Thoracic aorta (tissue), 2 donors: Measurements from ENCODE around the gene AREL1. TPM values are rescaled to one million over a fixed set of nuclear protein-coding genes. Genes with fewer than 3 reads are reported as not detected.

ENCODE experiments used
- ATAC-seq: fragments of 150-250 bp; one replicate; pipeline ENCODE4 v1.8.0; 2017; ENCODE audit warnings: low read depth; ENCODE audit not compliant: insufficient number of reproducible peaks, low FRiP score
- DNase-seq: peaks from one replicate; pipeline ENCODE4 v3.0.0-alpha.2; 2020; ENCODE audit warnings: low spot score
- H3K27ac ChIP-seq, 2 donors: fragments of 200-600 bp; sonication (generic); 1 replicate in 1 of 2; 2 replicates in 1 of 2; pipeline ENCODE4 v1.5.1; 2016; ENCODE audit warnings: mild to moderate bottlenecking in 2 of 2, moderate library complexity in 2 of 2
- H3K27me3 ChIP-seq: fragments of 200-600 bp; sonication (generic); replicated peaks from 2 replicates; pipeline ENCODE4 v1.6.0; 2016; ENCODE audit warnings: mild to moderate bottlenecking; ENCODE audit not compliant: insufficient read depth
- H3K36me3 ChIP-seq: fragments of 200-600 bp; sonication (generic); one replicate; pipeline ENCODE4 v1.5.1; 2016
- H3K4me1 ChIP-seq, 2 donors: fragments of 200-600 bp; sonication (generic); 1 replicate in 1 of 2; 2 replicates in 1 of 2; pipeline versions ENCODE4 v1.5.1 to v1.6.0; 2016; ENCODE audit warnings: low read depth in 2 of 2, mild to moderate bottlenecking in 1 of 2; ENCODE audit not compliant: control insufficient read depth in 1 of 2
- H3K4me3 ChIP-seq: fragments of 200-600 bp; sonication (generic); 2 replicates; pipeline ENCODE4 v1.5.1; 2016; ENCODE audit warnings: mild to moderate bottlenecking
- H3K9me3 ChIP-seq: fragments of 200-600 bp; sonication (generic); 2 replicates; pipeline ENCODE4 v1.5.1; 2016
- total RNA-seq, 2 donors: library from RNA; depleted of rRNA; stranded (reverse); fragments of >200 nt; gene quantifications; one replicate each; pipeline versions ENCODE4 v1.1.0 to v1.2.3, GENCODE V29; 2016
- TF ChIP-seq, protein P1 (sequence below): fragments of 200-600 bp; sonication (generic); IDR thresholded peaks from one replicate; pipeline ENCODE4 v1.5.1; 2019; ENCODE audit warnings: antibody characterized with exemption

AREL1 gene
- total RNA-seq, 2 donors from 2014 or later = 29.6 to 51.4 TPM

GRCh38 chr14:74647061-74647677 is 65.7 kb downstream of the AREL1 start:
- Histone ChIP-seq H3K36me3 (no peaks in the 10 kb centered on the region), H3K27me3 (no peaks in the 10 kb centered on the region), H3K4me3 (no peak overlapping the region), H3K9me3 (no peaks in the 10 kb centered on the region), H3K4me1 (peaks cover 33 to 75% of the 10 kb centered on the region in 2 donors), H3K27ac (peak overlapping the region; percentile 81 to 87)
- TF ChIP-seq, protein P1, sequence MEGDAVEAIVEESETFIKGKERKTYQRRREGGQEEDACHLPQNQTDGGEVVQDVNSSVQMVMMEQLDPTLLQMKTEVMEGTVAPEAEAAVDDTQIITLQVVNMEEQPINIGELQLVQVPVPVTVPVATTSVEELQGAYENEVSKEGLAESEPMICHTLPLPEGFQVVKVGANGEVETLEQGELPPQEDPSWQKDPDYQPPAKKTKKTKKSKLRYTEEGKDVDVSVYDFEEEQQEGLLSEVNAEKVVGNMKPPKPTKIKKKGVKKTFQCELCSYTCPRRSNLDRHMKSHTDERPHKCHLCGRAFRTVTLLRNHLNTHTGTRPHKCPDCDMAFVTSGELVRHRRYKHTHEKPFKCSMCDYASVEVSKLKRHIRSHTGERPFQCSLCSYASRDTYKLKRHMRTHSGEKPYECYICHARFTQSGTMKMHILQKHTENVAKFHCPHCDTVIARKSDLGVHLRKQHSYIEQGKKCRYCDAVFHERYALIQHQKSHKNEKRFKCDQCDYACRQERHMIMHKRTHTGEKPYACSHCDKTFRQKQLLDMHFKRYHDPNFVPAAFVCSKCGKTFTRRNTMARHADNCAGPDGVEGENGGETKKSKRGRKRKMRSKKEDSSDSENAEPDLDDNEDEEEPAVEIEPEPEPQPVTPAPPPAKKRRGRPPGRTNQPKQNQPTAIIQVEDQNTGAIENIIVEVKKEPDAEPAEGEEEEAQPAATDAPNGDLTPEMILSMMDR = no peak
- no peak for ATAC-seq
- no peak for DNase-seq

- DNase-seq = no peak
- no peak overlapping the region for H3K4me3 ChIP-seq
- no peaks in the 10 kb centered on the region for H3K36me3 ChIP-seq
- H3K9me3 ChIP-seq = no peaks in the 10 kb centered on the region
- peaks cover 34 to 82% of the 10 kb centered on the region in 2 donors for H3K4me1 ChIP-seq
- H3K27me3 ChIP-seq = no peaks in the 10 kb centered on the region
- no peak for ATAC-seq
- TF ChIP-seq, protein P1 = no peak
- H3K27ac ChIP-seq = peak overlapping the region; percentile 23 to 87
Observed at GRCh38 chr14:74645756-74646470, 67.0 kb downstream of the AREL1 start.

- Histone ChIP-seq H3K27ac (peak overlapping the region; percentile 23 to 72), H3K4me1 (peaks cover 33 to 81% of the 10 kb centered on the region in 2 donors), H3K27me3 (no peaks in the 10 kb centered on the region), H3K36me3 (no peaks in the 10 kb centered on the region), H3K4me3 (no peak overlapping the region), H3K9me3 (no peaks in the 10 kb centered on the region)
- TF ChIP-seq, protein P1 = no peak
- no peak for DNase-seq
- ATAC-seq = no peak
Observed at GRCh38 chr14:74645244-74645643, 67.6 kb downstream of the AREL1 start.

GRCh38 chr14:74641601-74642391 is 71.1 kb downstream of the AREL1 start:
- no peak overlapping the region for H3K4me3 ChIP-seq
- ATAC-seq (no peak), DNase-seq (no peak)
- no peaks in the 10 kb centered on the region for H3K36me3 ChIP-seq
- TF ChIP-seq, protein P1 = no peak
- H3K9me3 ChIP-seq = no peaks in the 10 kb centered on the region
- peaks cover 8 to 75% of the 10 kb centered on the region in 2 donors for H3K4me1 ChIP-seq
- H3K27ac ChIP-seq = peak overlapping the region; percentile 62 to 67
- no peaks in the 10 kb centered on the region for H3K27me3 ChIP-seq

GRCh38 chr14:74638966-74639365 is 73.9 kb downstream of the AREL1 start:
- no peak for ATAC-seq
- H3K4me3 ChIP-seq = no peak overlapping the region
- no peaks in the 10 kb centered on the region for H3K36me3 ChIP-seq
- TF ChIP-seq, protein P1 = no peak
- no peaks in the 10 kb centered on the region for H3K9me3 ChIP-seq
- H3K27ac ChIP-seq = peak overlapping the region in 1 of 2 donors; percentile 76
- peaks cover 8 to 65% of the 10 kb centered on the region in 2 donors for H3K4me1 ChIP-seq
- DNase-seq = no peak
- no peaks in the 10 kb centered on the region for H3K27me3 ChIP-seq
